Measurements from ENCODE around the gene LTBP1. TPM values are rescaled to one million over a fixed set of nuclear protein-coding genes. Genes with fewer than 3 reads are reported as not detected.
"Not testable (repeated sequence)": the region's sequence is repeated elsewhere in the genome, so short reads cannot be mapped to it uniquely, and the experiment has no call there.

The LTBP1 gene
- polyA plus RNA-seq, 2 of the 4 experiments (the other 2 are of a cell fraction), result 23.8 to 30.4 TPM

DNA sequence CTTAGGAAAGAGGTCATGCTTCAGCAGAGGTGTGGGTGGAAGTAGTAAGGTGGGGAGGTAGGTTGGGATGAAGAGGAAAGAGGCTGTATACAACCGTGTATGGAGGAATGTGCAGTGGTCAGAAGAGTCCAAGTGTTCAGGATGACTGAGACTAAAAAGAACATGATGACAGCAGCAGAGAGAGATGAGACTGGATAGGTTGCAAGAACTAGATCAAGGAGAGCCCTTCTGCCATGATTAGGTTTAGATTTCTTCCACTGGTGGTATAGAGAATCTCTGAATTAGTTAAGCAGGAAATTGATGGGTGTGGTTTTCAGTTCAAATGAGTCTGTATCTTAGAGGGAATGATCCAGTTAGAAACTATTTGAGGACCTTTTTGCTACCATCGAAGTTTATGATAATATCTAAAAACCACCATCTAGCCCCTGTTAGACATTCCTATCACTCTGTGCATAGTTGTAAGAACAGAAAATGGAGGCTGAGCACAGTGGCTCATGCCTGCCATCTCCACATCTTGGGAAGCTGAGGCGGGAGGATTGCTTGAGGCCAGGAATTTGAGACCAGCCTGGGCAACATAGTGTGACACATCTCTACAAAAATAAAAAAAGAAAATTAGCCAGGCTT lies 221.0 kb downstream of the LTBP1 start:
- DNase-seq (ENCODE audit: low read depth in 1 of 2, low spot score in 1 of 2) (no peak), FAIRE-seq (no peak), ATAC-seq (no peak)
- ChIA-PET POLR2A (no interaction called here), CTCF (no interaction called here)
- Histone ChIP-seq H3K4me1 (no peaks in the 10 kb centered on the region), H3K27ac (no peak overlapping the region), H3K4me3 (no peak overlapping the region), H3K4me2 (no peak overlapping the region), H3K9me3 (no peaks in the 10 kb centered on the region)
- TF ChIP-seq NR3C1 (IDR thresholded peaks at IDR 0.05), result no peak
- no peak for TF ChIP-seq PHF8 (IDR thresholded peaks at IDR 0.05; ENCODE audit: borderline replicate concordance, low read depth)
- TF ChIP-seq ZSCAN20 (CRISPR knock-in tag; IDR thresholded peaks at IDR 0.05), result no peak
- no peak for TF ChIP-seq CHD2 (IDR thresholded peaks at IDR 0.05; ENCODE audit: low read length, partially characterized antibody)
- no peak for TF ChIP-seq RNF2 (IDR thresholded peaks at IDR 0.05; ENCODE audit: borderline replicate concordance, low read depth)
- TF ChIP-seq JUN (IDR thresholded peaks at IDR 0.05), result no peak
- 89% methylated on average over 3 of the region's 3 CpGs for WGBS (ENCODE audit: missing lambda C conversion rate)

DNA sequence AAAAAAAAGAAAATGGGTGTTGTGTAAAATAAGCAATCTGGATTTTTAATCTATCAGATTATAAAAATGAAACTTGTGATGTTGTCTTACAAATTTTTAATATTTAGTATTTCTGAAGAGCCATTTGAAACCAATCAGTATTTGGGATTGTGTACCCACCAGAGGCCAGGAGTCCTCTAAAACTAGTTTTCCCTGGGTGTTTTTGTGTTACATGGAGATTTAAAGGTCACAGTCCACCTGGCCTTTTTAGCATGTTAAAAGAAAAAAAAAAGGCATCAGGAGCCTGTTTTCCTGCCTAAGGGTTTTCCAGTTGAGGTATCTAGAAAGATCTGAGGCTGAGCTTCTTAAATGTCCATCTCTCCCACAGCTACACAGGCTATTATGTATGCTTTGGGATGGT lies 221.7 kb downstream of the LTBP1 start:
- Histone ChIP-seq H3K27ac (no peak overlapping the region), H3K4me1 (no peaks in the 10 kb centered on the region), H3K4me3 (no peak overlapping the region), H3K4me2 (no peak overlapping the region), H3K9me3 (no peaks in the 10 kb centered on the region)
- no peak for FAIRE-seq
- no peak for TF ChIP-seq EHF (CRISPR knock-in tag; IDR thresholded peaks at IDR 0.05)
- no peak for TF ChIP-seq EP300 (IDR thresholded peaks at IDR 0.05)
- no peak for TF ChIP-seq FOSB (CRISPR knock-in tag; IDR thresholded peaks at IDR 0.05)
- no peak for TF ChIP-seq CBX8 (IDR thresholded peaks at IDR 0.05)
- TF ChIP-seq CHD4 (IDR thresholded peaks at IDR 0.05; ENCODE audit: borderline replicate concordance), result no peak
- no peak for TF ChIP-seq FOXS1 (CRISPR knock-in tag; IDR thresholded peaks at IDR 0.05)
- ATAC-seq, result no peak
- no peak for DNase-seq (ENCODE audit: low read depth in 1 of 2, low spot score in 1 of 2)
- POLR2A ChIA-PET, result no interaction called here
- CTCF ChIA-PET, result no interaction called here

DNA sequence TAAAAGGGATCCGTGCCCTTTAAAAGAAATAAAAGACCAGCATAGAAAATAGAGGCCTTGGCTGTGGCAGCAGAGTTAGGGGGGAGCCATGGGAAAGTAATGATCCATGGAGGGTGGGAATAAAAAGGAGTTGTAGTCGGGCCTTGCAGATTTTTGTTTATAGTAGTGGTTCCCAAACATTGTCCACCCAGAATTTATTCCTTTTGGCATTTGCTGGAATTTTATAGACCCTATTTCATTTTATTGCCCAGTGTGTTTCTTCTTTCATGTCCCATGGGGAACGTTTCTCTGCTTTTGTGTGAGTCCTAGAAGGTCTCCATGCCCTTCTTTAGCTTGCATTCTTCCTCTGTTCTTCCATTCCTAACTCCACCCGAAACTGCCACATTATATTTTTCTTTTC lies 222.2 kb downstream of the LTBP1 start:
- TF ChIP-seq NFE2L2 (conservative IDR thresholded peaks at IDR 0.05; ENCODE audit: low read length) (no peak), POLR2A (IDR thresholded peaks at IDR 0.05; ENCODE audit: low read length) (no peak), FOSL2 (IDR thresholded peaks at IDR 0.05) (no peak), FOSL2 (CRISPR knock-in tag; IDR thresholded peaks at IDR 0.05) (no peak), NR3C1 (IDR thresholded peaks at IDR 0.05) (no peak), CBX8 (IDR thresholded peaks at IDR 0.05) (no peak), CHD4 (IDR thresholded peaks at IDR 0.05; ENCODE audit: borderline replicate concordance) (no peak), POLR2AphosphoS2 (conservative IDR thresholded peaks at IDR 0.05; ENCODE audit: low read length) (no peak), RAD21 (conservative IDR thresholded peaks at IDR 0.05 in 1 of 2, IDR thresholded peaks at IDR 0.05 in 1 of 2) (no peak)
- TF ChIP-seq, protein P1, sequence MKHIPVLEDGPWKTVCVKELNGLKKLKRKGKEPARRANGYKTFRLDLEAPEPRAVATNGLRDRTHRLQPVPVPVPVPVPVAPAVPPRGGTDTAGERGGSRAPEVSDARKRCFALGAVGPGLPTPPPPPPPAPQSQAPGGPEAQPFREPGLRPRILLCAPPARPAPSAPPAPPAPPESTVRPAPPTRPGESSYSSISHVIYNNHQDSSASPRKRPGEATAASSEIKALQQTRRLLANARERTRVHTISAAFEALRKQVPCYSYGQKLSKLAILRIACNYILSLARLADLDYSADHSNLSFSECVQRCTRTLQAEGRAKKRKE (CRISPR knock-in tag; IDR thresholded peaks at IDR 0.05; ENCODE audit: low read depth), result no peak
- TF ChIP-seq, protein P2, sequence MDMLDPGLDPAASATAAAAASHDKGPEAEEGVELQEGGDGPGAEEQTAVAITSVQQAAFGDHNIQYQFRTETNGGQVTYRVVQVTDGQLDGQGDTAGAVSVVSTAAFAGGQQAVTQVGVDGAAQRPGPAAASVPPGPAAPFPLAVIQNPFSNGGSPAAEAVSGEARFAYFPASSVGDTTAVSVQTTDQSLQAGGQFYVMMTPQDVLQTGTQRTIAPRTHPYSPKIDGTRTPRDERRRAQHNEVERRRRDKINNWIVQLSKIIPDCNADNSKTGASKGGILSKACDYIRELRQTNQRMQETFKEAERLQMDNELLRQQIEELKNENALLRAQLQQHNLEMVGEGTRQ (IDR thresholded peaks at IDR 0.05), result no peak
- ATAC-seq, result no peak
- 70% methylated on average over 4 of the region's 4 CpGs for WGBS (ENCODE audit: missing lambda C conversion rate)
- no peak for FAIRE-seq
- no peak overlapping the region for H3K4me3 ChIP-seq
- no peak for DNase-seq (ENCODE audit: low read depth in 1 of 2, low spot score in 1 of 2)
- ChIA-PET CTCF (no interaction called here), POLR2A (no interaction called here)
- H3K4me2 ChIP-seq, result no peak overlapping the region
- H3K4me1 ChIP-seq, result no peaks in the 10 kb centered on the region
- no peak overlapping the region for H3K27ac ChIP-seq
- H3K9me3 ChIP-seq, result no peaks in the 10 kb centered on the region

- CTCF ChIA-PET; H3K27ac ChIP-seq; ATAC-seq; FAIRE-seq; H3K4me2 ChIP-seq; POLR2A ChIA-PET; H3K4me1 ChIP-seq; H3K4me3 ChIP-seq; DNase-seq (ENCODE audit: low read depth in 1 of 2, low spot score in 1 of 2); H3K9me3 ChIP-seq: not testable (repeated sequence)
- WGBS (ENCODE audit: missing lambda C conversion rate), result 90% methylated on average over 16 of the region's 16 CpGs
These were observed 223.5 kb downstream of the LTBP1 start for GRCh38 chr2:33170251-33170650.
